GM12801 (cell line): ENCODE measurements around the gene SLC17A7.

ENCODE experiments used
- CTCF ChIP-seq: IDR thresholded peaks from one replicate; pipeline ENCODE4 v1.5.1; 2011; ENCODE audit warnings: control low read depth; ENCODE audit not compliant: insufficient read length; ENCODE audit errors: extremely low read depth

Gene SLC17A7

GRCh38 chr19:49474542-49474924 lies 33.2 kb upstream of the SLC17A7 start:
- TF ChIP-seq CTCF, result no peak

GRCh38 chr19:49473868-49474541 lies 32.7 kb upstream of the SLC17A7 start, which contains the start of gene FLT3LG:
FLT3LG (plus strand) TSS chr19:49474215; CDS start chr19:49474640, 425 bp downstream.
- peak; percentile 36 for TF ChIP-seq CTCF

- TF ChIP-seq CTCF, result no peak
Observed at GRCh38 chr19:49472936-49473335, 31.6 kb upstream of the SLC17A7 start.

- no peak for TF ChIP-seq CTCF
Observed at GRCh38 chr19:49470615-49470978, 29.3 kb upstream of the SLC17A7 start.

GRCh38 chr19:49469828-49470614 lies 28.7 kb upstream of the SLC17A7 start:
- no peak for TF ChIP-seq CTCF

GRCh38 chr19:49468746-49469447 lies 27.6 kb upstream of the SLC17A7 start:
- no peak for TF ChIP-seq CTCF

GRCh38 chr19:49468199-49468598 lies 26.9 kb upstream of the SLC17A7 start:
- TF ChIP-seq CTCF, result no peak
